Pancreas (tissue), 10 donors: Measurements from ENCODE around the gene PIGT. TPM values are rescaled to one million over a fixed set of nuclear protein-coding genes. Genes with fewer than 3 reads are reported as not detected.

Source experiments
- ATAC-seq, 4 donors: fragments of 200-7000 bp; cut with Tn5 transposase; one replicate each; pipeline versions ENCODE4 v1.8.0 to v1.9.1; 2020; ENCODE audit warnings: mild to moderate bottlenecking in 4 of 4, moderate library complexity in 4 of 4
- DNase-seq, 6 donors: peaks; one replicate each; pipeline ENCODE4 v3.0.0-alpha.2; 2020
- FAIRE-seq: peaks from 2 replicates; lab custom pipeline; 2012; peaks lifted over from hg19 to GRCh38; lab: Jason Lieb, UNC
- H3K27ac ChIP-seq, 4 donors: fragments of 200-600 bp; sonication (generic); 1 replicate in 3 of 4; 2 replicates in 1 of 4; pipeline versions ENCODE4 v1.5.0 to v1.8.0; 2020
- H3K27me3 ChIP-seq, 4 donors: fragments of 200-600 bp; one replicate each; pipeline ENCODE4 v1.8.0; 2021
- H3K36me3 ChIP-seq, 3 donors: fragments of 200-600 bp; sonication (generic) in 1 of 3; one replicate each; pipeline versions ENCODE4 v1.5.0 to v1.8.0; 2020 to 2021
- H3K4me1 ChIP-seq, 3 donors: fragments of 200-600 bp; one replicate each; pipeline ENCODE4 v1.8.0; 2021
- H3K4me3 ChIP-seq, 4 donors: fragments of 200-600 bp; sonication (generic) in 2 of 4; one replicate each; pipeline versions ENCODE4 v1.5.0 to v1.8.0; 2020 to 2021
- H3K9me3 ChIP-seq, 4 donors: fragments of 200-600 bp; one replicate each; pipeline ENCODE4 v1.8.0; 2021
- WGBS, 2 donors: extraction: QIAGEN DNeasy Blood & Tissue Kit; methylation state at CpG; one replicate each; pipeline ENCODE4 v1.1.7; 2013; 5-methylcytosine and 5-hydroxymethylcytosine counted together
- intact Hi-C, 3 donors: fragments of 100-400 bp; cut with DNase I; formaldehyde crosslinking; loops; one replicate each; pipeline versions ENCODE4 v1.11.1 to v1.14.2; 2022
- polyA plus RNA-seq, 2 donors: library from polyadenylated mRNA; stranded (reverse); fragments of 200-250 nt; gene quantifications; one replicate each; pipeline ENCODE4 v1.2.3, GENCODE V29; 2013
- total RNA-seq, 6 donors: library from RNA; stranded (reverse); fragmentation: NEBNext Ultra II Directional in 4 of 6; extraction: Animal tissue kit (Norgen Biotek cat#: 25700) in 4 of 6; gene quantifications; one replicate each; pipeline versions ENCODE4 v1.2.1 to v1.2.4, GENCODE V29; 2021 to 2023
- TF ChIP-seq, protein P1 (sequence below), 4 donors: fragments of 200-600 bp; sonication (generic) in 3 of 4; IDR thresholded peaks; one replicate each; pipeline versions ENCODE4 v1.5.0 to v1.8.0; 2021; ENCODE audit warnings: antibody characterized with exemption in 4 of 4
- donor health status: healthy with polysubstance abuse.
- donor health status: DM: no; HTN: no; CAD: no; lungs with moderate emphysema.
- donor health status: DM: no; HTN: no; CAD: no.
- donor health status: control.
- donor health status: control.
- donor health status: Bipolar disorder and iron deficiency.
- donor health status: DM: yes; HTN: yes; CAD: no.
- donor health status: DM: no; HTN: no; CAD: no.
- donor health status: DM: no; HTN: no; CAD: no.
- donor health status: DM: yes; HTN: yes; CAD: no.

The PIGT gene
- total and polyA plus RNA-seq, 8 donors = 35.3 to 69.1 (median 52.7) TPM

DNA sequence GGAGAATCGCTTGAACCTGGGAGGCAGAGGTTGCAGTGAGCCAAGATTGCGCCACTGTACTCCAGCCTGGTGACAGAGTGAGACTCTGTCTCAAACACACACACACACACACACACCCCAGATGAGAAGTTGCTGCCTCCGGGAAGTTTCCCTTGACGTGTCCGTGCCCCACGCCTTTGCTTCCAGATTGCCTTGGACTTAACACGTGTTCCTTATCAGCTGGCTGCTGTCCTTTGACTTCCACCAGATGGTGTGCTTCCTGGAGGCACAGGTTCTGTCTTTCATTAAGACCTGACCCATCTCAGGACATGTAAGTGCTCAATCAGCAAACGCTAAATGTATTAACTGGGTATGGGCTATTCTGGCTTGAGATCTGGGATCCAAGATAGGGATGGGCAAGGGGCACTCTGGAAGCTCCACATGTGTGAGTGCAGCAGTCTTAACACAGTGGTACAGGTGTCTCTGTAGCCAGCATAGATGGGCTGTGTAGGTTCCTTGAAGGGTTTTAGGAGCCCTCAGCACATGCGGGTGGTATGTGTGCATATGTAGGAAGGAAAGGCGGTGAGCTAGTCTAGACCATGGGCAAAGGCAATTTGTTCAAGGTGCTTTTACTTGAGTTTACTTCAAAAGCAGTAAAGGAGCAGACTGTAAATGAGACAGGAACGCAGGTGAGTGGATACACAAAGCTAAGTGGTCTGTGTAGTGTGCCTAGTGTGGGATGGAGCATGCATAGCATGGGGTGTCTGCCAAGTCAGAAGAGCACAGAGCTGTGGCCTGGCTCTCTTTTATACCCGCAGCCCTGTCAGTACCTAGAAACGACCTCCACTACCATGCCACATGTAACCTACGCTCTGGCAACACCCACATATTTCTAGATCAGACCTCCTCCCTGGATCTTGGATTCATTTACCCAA is 11.6 kb downstream of the PIGT start:
- TF ChIP-seq, protein P1, sequence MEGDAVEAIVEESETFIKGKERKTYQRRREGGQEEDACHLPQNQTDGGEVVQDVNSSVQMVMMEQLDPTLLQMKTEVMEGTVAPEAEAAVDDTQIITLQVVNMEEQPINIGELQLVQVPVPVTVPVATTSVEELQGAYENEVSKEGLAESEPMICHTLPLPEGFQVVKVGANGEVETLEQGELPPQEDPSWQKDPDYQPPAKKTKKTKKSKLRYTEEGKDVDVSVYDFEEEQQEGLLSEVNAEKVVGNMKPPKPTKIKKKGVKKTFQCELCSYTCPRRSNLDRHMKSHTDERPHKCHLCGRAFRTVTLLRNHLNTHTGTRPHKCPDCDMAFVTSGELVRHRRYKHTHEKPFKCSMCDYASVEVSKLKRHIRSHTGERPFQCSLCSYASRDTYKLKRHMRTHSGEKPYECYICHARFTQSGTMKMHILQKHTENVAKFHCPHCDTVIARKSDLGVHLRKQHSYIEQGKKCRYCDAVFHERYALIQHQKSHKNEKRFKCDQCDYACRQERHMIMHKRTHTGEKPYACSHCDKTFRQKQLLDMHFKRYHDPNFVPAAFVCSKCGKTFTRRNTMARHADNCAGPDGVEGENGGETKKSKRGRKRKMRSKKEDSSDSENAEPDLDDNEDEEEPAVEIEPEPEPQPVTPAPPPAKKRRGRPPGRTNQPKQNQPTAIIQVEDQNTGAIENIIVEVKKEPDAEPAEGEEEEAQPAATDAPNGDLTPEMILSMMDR (IDR thresholded peaks at IDR 0.05) = no peak
- H3K4me3 ChIP-seq = no peak overlapping the region
- peaks cover 0 to 19% (median 9%) of the 10 kb centered on the region in 3 donors for H3K36me3 ChIP-seq
- DNase-seq (peak in 4 of 6 donors; percentile 55 to 71 (median 63)), FAIRE-seq (no peak), ATAC-seq (peak; percentile 76 to 90 (median 86))
- H3K4me1 ChIP-seq = no peaks in the 10 kb centered on the region
- 63% methylated on average over 14 of the region's 14 CpGs for WGBS, 2 donors
- intact Hi-C loops = no loop called here
- H3K27me3 ChIP-seq = no peaks in the 10 kb centered on the region
- H3K9me3 ChIP-seq = no peaks in the 10 kb centered on the region
- H3K27ac ChIP-seq = no peak overlapping the region

DNA sequence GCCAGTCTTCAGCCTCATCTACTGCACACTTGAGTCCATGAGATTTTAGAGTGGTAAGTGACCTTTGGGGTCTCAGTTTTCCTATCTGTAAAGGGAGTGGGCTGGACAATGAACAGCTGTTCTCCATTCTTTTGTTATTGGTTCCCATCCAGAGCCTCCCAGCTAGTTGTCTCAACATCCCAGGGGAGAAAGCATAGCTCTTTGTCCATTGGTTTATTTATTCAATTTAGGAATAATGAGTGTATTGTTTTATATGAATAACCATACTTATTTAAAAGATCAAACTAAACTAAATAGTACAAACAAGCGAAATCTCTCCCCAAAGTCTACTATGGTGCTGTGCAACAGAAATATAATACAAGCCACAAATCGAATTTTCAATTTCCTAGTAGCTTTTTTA is 13.7 kb downstream of the PIGT start:
- Histone ChIP-seq H3K4me3 (no peak overlapping the region), H3K27me3 (no peaks in the 10 kb centered on the region), H3K36me3 (peaks cover 0 to 8% (median 0%) of the 10 kb centered on the region in 3 donors), H3K27ac (no peak overlapping the region), H3K4me1 (no peaks in the 10 kb centered on the region), H3K9me3 (no peaks in the 10 kb centered on the region)
- FAIRE-seq (no peak), ATAC-seq (no peak), DNase-seq (no peak)
- intact Hi-C loops = loop anchor here in 2 of 3 donors (5.0 to 10.0 kb wide), 2 partner anchors 112 to 115 kb away; no protein-coding TSS in a partner anchor
- TF ChIP-seq, protein P1 (IDR thresholded peaks at IDR 0.05) = no peak
- 58 to 62% methylated on average over 2 of the region's 2 CpGs for WGBS, 2 donors

GRCh38 chr20:45432294-45432693 is 16.4 kb downstream of the PIGT start:
- Histone ChIP-seq H3K4me3 (no peak overlapping the region), H3K36me3 (no peaks in the 10 kb centered on the region), H3K27ac (no peak overlapping the region), H3K4me1 (peaks cover 0 to 4% (median 0%) of the 10 kb centered on the region in 3 donors), H3K27me3 (no peaks in the 10 kb centered on the region), H3K9me3 (no peaks in the 10 kb centered on the region)
- no peak for ATAC-seq
- WGBS, 2 donors = 80 to 85% methylated on average over 5 of the region's 5 CpGs
- no peak for FAIRE-seq
- intact Hi-C loops = loop anchor here in 2 of 3 donors (5.0 to 10.0 kb wide), 2 partner anchors 115 to 117 kb away; no protein-coding TSS in a partner anchor
- no peak for DNase-seq
- TF ChIP-seq, protein P1 (IDR thresholded peaks at IDR 0.05) = no peak

DNA sequence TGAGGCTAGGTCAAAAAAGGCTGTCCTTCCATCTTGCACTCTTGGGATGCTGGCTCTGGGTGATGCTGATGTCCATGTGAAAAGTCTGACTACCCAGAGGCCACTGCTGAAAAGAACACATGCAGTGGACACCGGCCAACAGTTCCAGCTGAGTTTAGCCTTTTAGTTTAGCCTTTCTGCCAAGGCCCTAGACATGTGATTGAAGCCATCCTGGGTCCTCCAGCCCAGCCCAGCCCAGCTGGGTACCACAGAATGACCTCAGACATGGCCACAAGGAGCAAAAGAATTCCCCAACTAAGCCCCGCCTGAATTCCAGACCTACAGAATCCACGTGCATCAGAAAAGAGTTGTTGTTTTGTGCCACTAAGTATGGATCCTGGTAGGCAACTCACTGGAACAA is 17.4 kb downstream of the PIGT start:
- H3K27me3 ChIP-seq = no peaks in the 10 kb centered on the region
- FAIRE-seq = no peak
- intact Hi-C loops = loop anchor here in 2 of 3 donors (5.0 to 10.0 kb wide), 2 partner anchors 116 to 119 kb away; no protein-coding TSS in a partner anchor
- H3K27ac ChIP-seq = no peak overlapping the region
- TF ChIP-seq, protein P1 (IDR thresholded peaks at IDR 0.05) = no peak
- H3K4me1 ChIP-seq = peaks cover 0 to 4% (median 0%) of the 10 kb centered on the region in 3 donors
- ATAC-seq = no peak
- no peaks in the 10 kb centered on the region for H3K9me3 ChIP-seq
- WGBS, 2 donors = 83 to 87% methylated on average over 3 of the region's 3 CpGs
- no peak for DNase-seq
- H3K4me3 ChIP-seq = no peak overlapping the region
- H3K36me3 ChIP-seq = no peaks in the 10 kb centered on the region
